HepG2 (cell line): ENCODE data around the gene RBM14. TPM values are rescaled to one million over a fixed set of nuclear protein-coding genes. Genes with fewer than 3 reads are reported as not detected.

ENCODE experiments used
- EEA1 ChIP-seq: sonication (generic); formaldehyde crosslinking; IDR thresholded peaks from 2 replicates; pipeline ENCODE4 v1.5.1; 2020; ENCODE audit warnings: mild to moderate bottlenecking, missing genetic modification reagents, borderline replicate concordance
- KLF15 ChIP-seq: sonication (generic); formaldehyde crosslinking; IDR thresholded peaks from 2 replicates; pipeline ENCODE4 v1.8.1; 2023; ENCODE audit warnings: borderline replicate concordance, mild to moderate bottlenecking, inconsistent platforms, missing genetic modification reagents, mixed read lengths
- MBD4 ChIP-seq: IDR thresholded peaks from 2 replicates; pipeline ENCODE4 v1.6.1; 2012; ENCODE audit warnings: low read length, inconsistent platforms, borderline replicate concordance
- MED13 ChIP-seq: sonication (generic); formaldehyde crosslinking; IDR thresholded peaks from 2 replicates; pipeline ENCODE4 v1.5.0; 2020; ENCODE audit warnings: missing genetic modification reagents
- PLRG1 ChIP-seq: fragments of 450-650 bp; conservative IDR thresholded peaks from 2 replicates; pipeline ENCODE4 v1.6.1; 2016
- POLR2G ChIP-seq: fragments of 200-400 bp; formaldehyde crosslinking; IDR thresholded peaks from 2 replicates; pipeline ENCODE4 v1.6.1; 2018; ENCODE audit warnings: mild to moderate bottlenecking, low read depth, low read length, moderate library complexity
- RBFOX2 ChIP-seq: fragments of 200-400 bp; formaldehyde crosslinking; IDR thresholded peaks from 2 replicates; pipeline ENCODE4 v1.6.1; 2017; ENCODE audit warnings: low read depth, mild to moderate bottlenecking, low read length
- ZKSCAN8 ChIP-seq: IDR thresholded peaks from 2 replicates; pipeline ENCODE4 v1.6.1; 2016; ENCODE audit warnings: borderline replicate concordance, missing genetic modification reagents, missing compliant biosample characterization
- ZNF207 ChIP-seq: fragments of 450-650 bp; IDR thresholded peaks from 2 replicates; pipeline ENCODE4 v1.6.1; 2016; ENCODE audit warnings: antibody characterized with exemption, borderline replicate concordance
- ZNF670 ChIP-seq: sonication (generic); formaldehyde crosslinking; IDR thresholded peaks from 2 replicates; pipeline ENCODE4 v1.8.0; 2022; ENCODE audit warnings: mild to moderate bottlenecking, missing genetic modification reagents, borderline replicate concordance
- ZNF766 ChIP-seq: sonication (generic); formaldehyde crosslinking; IDR thresholded peaks from 2 replicates; pipeline ENCODE4 v1.5.0; 2020; ENCODE audit warnings: missing genetic modification reagents, borderline replicate concordance
- polyA plus RNA-seq, 8 experiments: library from polyadenylated mRNA; depleted of rRNA in 3 of 8; stranded (reverse) in 7 of 8; unstranded in 1 of 8; fragments of >200 nt; fragmentation: Illumina TruSeq in 4 of 8; extraction: Trizol in 4 of 8; gene quantifications; 2 replicates each; pipeline versions ENCODE4 v1.2.1 to v1.2.3, GENCODE V29; 2011 to 2016; ENCODE audit warnings: low read depth in 4 of 8, missing spikeins in 1 of 8, mixed read lengths in 1 of 8; ENCODE audit not compliant: insufficient read depth in 1 of 8
- total RNA-seq, 5 experiments: library from RNA; depleted of rRNA; stranded (reverse); fragments of >200 nt; fragmentation: Illumina TruSeq; extraction: Trizol; gene quantifications; 2 replicates each; pipeline ENCODE4 v1.2.3, GENCODE V29; 2016; ENCODE audit warnings: low read depth in 1 of 5
- TF ChIP-seq, protein P1 (sequence below): fragments of 450-650 bp; IDR thresholded peaks from 2 replicates; pipeline ENCODE4 v1.6.1; 2016
- TF ChIP-seq, protein P2 (sequence below): sonication (generic); formaldehyde crosslinking; IDR thresholded peaks from 2 replicates; pipeline ENCODE4 v1.5.0; 2020; ENCODE audit warnings: mild to moderate bottlenecking, missing genetic modification reagents, moderate library complexity
- TF ChIP-seq, protein P3 (sequence below): sonication (generic); formaldehyde crosslinking; conservative IDR thresholded peaks from 2 replicates; pipeline ENCODE4 v1.4.0; 2020; ENCODE audit warnings: mild to moderate bottlenecking, missing genetic modification reagents, moderate library complexity
- TF ChIP-seq, protein P4 (sequence below): sonication (generic); formaldehyde crosslinking; IDR thresholded peaks from 2 replicates; pipeline ENCODE4 v1.8.0; 2022; ENCODE audit warnings: mild to moderate bottlenecking, missing genetic modification reagents, borderline replicate concordance
- TF ChIP-seq, protein P5 (sequence below): sonication (generic); formaldehyde crosslinking; IDR thresholded peaks from 2 replicates; pipeline ENCODE4 v1.5.1; 2020; ENCODE audit warnings: mild to moderate bottlenecking, missing genetic modification reagents, moderate library complexity

The RBM14 gene
- total and polyA plus RNA-seq, 2 of the 13 experiments (the other 11 are each of a cell fraction or from before 2014, with no cell fraction given), result 12.7 to 44.1 TPM

DNA sequence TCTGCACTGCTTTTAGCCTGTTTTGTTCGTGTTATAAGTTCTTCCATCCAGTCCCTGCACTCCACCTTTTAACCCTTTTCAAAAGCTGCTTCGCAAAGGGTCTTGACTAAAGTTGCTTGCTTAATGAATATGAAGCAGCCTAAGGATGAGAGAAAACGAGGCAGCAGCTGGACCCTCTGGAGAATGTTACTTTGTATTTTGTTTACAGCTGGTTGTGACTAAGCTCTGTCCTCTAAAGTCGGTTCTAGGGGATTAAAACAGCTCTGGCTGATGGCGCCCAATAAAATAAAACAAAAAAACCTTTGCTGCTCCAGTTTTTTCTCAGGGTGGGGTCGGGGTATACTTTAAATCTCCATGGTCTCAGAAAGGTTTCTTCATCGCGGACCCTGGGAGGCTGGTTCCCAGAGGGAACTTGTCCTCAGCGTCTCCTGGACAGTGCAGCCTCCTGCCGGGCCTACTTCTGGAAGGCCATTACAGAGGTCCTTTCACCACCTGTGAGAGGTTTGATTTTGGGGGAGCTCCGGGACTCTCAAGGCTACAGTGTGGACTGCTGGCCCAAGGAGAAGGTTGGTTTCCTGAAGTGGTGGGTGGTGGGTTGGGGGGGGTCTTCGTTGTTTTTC lies 21.2 kb downstream of the RBM14 start (continued):
- TF ChIP-seq, protein P1, sequence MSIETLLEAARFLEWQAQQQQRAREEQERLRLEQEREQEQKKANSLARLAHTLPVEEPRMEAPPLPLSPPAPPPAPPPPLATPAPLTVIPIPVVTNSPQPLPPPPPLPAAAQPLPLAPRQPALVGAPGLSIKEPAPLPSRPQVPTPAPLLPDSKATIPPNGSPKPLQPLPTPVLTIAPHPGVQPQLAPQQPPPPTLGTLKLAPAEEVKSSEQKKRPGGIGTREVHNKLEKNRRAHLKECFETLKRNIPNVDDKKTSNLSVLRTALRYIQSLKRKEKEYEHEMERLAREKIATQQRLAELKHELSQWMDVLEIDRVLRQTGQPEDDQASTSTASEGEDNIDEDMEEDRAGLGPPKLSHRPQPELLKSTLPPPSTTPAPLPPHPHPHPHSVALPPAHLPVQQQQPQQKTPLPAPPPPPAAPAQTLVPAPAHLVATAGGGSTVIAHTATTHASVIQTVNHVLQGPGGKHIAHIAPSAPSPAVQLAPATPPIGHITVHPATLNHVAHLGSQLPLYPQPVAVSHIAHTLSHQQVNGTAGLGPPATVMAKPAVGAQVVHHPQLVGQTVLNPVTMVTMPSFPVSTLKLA, result no peak
- TF ChIP-seq, protein P2, sequence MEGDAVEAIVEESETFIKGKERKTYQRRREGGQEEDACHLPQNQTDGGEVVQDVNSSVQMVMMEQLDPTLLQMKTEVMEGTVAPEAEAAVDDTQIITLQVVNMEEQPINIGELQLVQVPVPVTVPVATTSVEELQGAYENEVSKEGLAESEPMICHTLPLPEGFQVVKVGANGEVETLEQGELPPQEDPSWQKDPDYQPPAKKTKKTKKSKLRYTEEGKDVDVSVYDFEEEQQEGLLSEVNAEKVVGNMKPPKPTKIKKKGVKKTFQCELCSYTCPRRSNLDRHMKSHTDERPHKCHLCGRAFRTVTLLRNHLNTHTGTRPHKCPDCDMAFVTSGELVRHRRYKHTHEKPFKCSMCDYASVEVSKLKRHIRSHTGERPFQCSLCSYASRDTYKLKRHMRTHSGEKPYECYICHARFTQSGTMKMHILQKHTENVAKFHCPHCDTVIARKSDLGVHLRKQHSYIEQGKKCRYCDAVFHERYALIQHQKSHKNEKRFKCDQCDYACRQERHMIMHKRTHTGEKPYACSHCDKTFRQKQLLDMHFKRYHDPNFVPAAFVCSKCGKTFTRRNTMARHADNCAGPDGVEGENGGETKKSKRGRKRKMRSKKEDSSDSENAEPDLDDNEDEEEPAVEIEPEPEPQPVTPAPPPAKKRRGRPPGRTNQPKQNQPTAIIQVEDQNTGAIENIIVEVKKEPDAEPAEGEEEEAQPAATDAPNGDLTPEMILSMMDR (CRISPR knock-in tag), result no peak
- TF ChIP-seq, protein P3, sequence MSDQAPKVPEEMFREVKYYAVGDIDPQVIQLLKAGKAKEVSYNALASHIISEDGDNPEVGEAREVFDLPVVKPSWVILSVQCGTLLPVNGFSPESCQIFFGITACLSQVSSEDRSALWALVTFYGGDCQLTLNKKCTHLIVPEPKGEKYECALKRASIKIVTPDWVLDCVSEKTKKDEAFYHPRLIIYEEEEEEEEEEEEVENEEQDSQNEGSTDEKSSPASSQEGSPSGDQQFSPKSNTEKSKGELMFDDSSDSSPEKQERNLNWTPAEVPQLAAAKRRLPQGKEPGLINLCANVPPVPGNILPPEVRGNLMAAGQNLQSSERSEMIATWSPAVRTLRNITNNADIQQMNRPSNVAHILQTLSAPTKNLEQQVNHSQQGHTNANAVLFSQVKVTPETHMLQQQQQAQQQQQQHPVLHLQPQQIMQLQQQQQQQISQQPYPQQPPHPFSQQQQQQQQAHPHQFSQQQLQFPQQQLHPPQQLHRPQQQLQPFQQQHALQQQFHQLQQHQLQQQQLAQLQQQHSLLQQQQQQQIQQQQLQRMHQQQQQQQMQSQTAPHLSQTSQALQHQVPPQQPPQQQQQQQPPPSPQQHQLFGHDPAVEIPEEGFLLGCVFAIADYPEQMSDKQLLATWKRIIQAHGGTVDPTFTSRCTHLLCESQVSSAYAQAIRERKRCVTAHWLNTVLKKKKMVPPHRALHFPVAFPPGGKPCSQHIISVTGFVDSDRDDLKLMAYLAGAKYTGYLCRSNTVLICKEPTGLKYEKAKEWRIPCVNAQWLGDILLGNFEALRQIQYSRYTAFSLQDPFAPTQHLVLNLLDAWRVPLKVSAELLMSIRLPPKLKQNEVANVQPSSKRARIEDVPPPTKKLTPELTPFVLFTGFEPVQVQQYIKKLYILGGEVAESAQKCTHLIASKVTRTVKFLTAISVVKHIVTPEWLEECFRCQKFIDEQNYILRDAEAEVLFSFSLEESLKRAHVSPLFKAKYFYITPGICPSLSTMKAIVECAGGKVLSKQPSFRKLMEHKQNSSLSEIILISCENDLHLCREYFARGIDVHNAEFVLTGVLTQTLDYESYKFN (CRISPR knock-in tag), result no peak
- TF ChIP-seq ZKSCAN8 (no peak), POLR2G (no peak), PLRG1 (no peak), EEA1 (CRISPR knock-in tag) (no peak), RBFOX2 (no peak), ZNF670 (CRISPR knock-in tag) (no peak), MBD4 (peak; percentile 25; the same call in 1 of the 2 replicates), ZNF207 (no peak), KLF15 (CRISPR knock-in tag) (no peak), MED13 (CRISPR knock-in tag) (no peak), ZNF766 (CRISPR knock-in tag) (0 out of 2 replicates have a peak, but pooled peaks have one; percentile 8)
- TF ChIP-seq, protein P4, sequence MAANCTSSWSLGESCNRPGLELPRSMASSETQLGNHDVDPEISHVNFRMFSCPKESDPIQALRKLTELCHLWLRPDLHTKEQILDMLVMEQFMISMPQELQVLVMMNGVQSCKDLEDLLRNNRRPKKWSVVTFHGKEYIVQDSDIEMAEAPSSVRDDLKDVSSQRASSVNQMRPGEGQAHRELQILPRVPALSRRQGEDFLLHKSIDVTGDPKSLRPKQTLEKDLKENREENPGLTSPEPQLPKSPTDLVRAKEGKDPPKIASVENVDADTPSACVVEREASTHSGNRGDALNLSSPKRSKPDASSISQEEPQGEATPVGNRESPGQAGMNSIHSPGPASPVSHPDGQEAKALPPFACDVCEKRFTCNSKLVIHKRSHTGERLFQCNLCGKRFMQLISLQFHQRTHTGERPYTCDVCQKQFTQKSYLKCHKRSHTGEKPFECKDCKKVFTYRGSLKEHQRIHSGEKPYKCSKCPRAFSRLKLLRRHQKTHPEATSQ (CRISPR knock-in tag), result 0 out of 2 replicates have a peak, but pooled peaks have one; percentile 19
- TF ChIP-seq, protein P5, sequence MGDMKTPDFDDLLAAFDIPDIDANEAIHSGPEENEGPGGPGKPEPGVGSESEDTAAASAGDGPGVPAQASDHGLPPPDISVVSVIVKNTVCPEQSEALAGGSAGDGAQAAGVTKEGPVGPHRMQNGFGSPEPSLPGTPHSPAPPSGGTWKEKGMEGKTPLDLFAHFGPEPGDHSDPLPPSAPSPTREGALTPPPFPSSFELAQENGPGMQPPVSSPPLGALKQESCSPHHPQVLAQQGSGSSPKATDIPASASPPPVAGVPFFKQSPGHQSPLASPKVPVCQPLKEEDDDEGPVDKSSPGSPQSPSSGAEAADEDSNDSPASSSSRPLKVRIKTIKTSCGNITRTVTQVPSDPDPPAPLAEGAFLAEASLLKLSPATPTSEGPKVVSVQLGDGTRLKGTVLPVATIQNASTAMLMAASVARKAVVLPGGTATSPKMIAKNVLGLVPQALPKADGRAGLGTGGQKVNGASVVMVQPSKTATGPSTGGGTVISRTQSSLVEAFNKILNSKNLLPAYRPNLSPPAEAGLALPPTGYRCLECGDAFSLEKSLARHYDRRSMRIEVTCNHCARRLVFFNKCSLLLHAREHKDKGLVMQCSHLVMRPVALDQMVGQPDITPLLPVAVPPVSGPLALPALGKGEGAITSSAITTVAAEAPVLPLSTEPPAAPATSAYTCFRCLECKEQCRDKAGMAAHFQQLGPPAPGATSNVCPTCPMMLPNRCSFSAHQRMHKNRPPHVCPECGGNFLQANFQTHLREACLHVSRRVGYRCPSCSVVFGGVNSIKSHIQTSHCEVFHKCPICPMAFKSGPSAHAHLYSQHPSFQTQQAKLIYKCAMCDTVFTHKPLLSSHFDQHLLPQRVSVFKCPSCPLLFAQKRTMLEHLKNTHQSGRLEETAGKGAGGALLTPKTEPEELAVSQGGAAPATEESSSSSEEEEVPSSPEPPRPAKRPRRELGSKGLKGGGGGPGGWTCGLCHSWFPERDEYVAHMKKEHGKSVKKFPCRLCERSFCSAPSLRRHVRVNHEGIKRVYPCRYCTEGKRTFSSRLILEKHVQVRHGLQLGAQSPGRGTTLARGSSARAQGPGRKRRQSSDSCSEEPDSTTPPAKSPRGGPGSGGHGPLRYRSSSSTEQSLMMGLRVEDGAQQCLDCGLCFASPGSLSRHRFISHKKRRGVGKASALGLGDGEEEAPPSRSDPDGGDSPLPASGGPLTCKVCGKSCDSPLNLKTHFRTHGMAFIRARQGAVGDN (CRISPR knock-in tag), result no peak
